HepG2 (cell line): ENCODE results near the gene TRIM28. TPM values are rescaled to one million over a fixed set of nuclear protein-coding genes. Genes with fewer than 3 reads are reported as not detected.

ENCODE experiments used
- HIVEP1 ChIP-seq: sonication (generic); formaldehyde crosslinking; IDR thresholded peaks from 2 replicates; pipeline ENCODE4 v1.4.0; 2020; ENCODE audit warnings: mild to moderate bottlenecking, missing genetic modification reagents
- KLF11 ChIP-seq: IDR thresholded peaks from 2 replicates; pipeline ENCODE4 v1.6.1; 2016; ENCODE audit warnings: missing compliant biosample characterization
- LCORL ChIP-seq, 2 experiments: fragments of 450-650 bp in 1 of 2; sonication (generic) in 1 of 2; formaldehyde crosslinking in 1 of 2; IDR thresholded peaks; 2 replicates each; pipeline versions ENCODE4 v1.5.0 to v1.6.1; 2017 to 2020; ENCODE audit warnings: antibody characterized with exemption in 1 of 2, missing genetic modification reagents in 1 of 2
- MIER3 ChIP-seq: IDR thresholded peaks from 2 replicates; pipeline ENCODE4 v1.6.1; 2016; ENCODE audit warnings: missing compliant biosample characterization, borderline replicate concordance
- PPARG ChIP-seq: conservative IDR thresholded peaks from 2 replicates; pipeline ENCODE4 v1.6.1; 2016; ENCODE audit warnings: missing biosample characterization, missing genetic modification reagents
- REPIN1 ChIP-seq: sonication (generic); formaldehyde crosslinking; IDR thresholded peaks from 2 replicates; pipeline ENCODE4 v1.8.0; 2022; ENCODE audit warnings: missing genetic modification reagents, low read depth, mild to moderate bottlenecking, borderline replicate concordance
- SAFB2 ChIP-seq: sonication (generic); formaldehyde crosslinking; IDR thresholded peaks from 2 replicates; pipeline ENCODE4 v1.5.1; 2020; ENCODE audit warnings: missing genetic modification reagents, low read depth, mild to moderate bottlenecking, borderline replicate concordance
- SP1 ChIP-seq, 2 experiments: fragments of 450-650 bp in 1 of 2; sonication (generic) in 1 of 2; formaldehyde crosslinking in 1 of 2; IDR thresholded peaks; 2 replicates each; pipeline versions ENCODE4 v1.4.0 to v1.6.1; 2016 to 2020; ENCODE audit warnings: missing genetic modification reagents in 1 of 2
- SUZ12 ChIP-seq: fragments of 150-350 bp; IDR thresholded peaks from 2 replicates; pipeline ENCODE4 v1.6.1; 2014; ENCODE audit warnings: low read depth, low read length
- TMF1 ChIP-seq: sonication (generic); formaldehyde crosslinking; IDR thresholded peaks from 2 replicates; pipeline ENCODE4 v1.8.1; 2022; ENCODE audit warnings: low read depth, missing genetic modification reagents
- ZFY ChIP-seq: sonication (generic); formaldehyde crosslinking; IDR thresholded peaks from 2 replicates; pipeline ENCODE4 v1.4.0; 2020; ENCODE audit warnings: missing genetic modification reagents
- ZNF12 ChIP-seq: sonication (generic); formaldehyde crosslinking; IDR thresholded peaks from 2 replicates; pipeline ENCODE4 v1.5.0; 2020; ENCODE audit warnings: missing genetic modification reagents
- ZNF333 ChIP-seq: sonication (generic); formaldehyde crosslinking; IDR thresholded peaks from 2 replicates; pipeline ENCODE4 v1.4.0; 2020; ENCODE audit warnings: mild to moderate bottlenecking, missing genetic modification reagents, borderline replicate concordance
- ZNF383 ChIP-seq: sonication (generic); formaldehyde crosslinking; IDR thresholded peaks from 2 replicates; pipeline ENCODE4 v1.4.0; 2020; ENCODE audit warnings: missing genetic modification reagents, mild to moderate bottlenecking, borderline replicate concordance
- ZNF556 ChIP-seq: sonication (generic); formaldehyde crosslinking; IDR thresholded peaks from 2 replicates; pipeline ENCODE4 v1.4.0; 2020; ENCODE audit warnings: mild to moderate bottlenecking, missing genetic modification reagents, borderline replicate concordance
- ZNF577 ChIP-seq: sonication (generic); formaldehyde crosslinking; IDR thresholded peaks from 2 replicates; pipeline ENCODE4 v1.4.0; 2020; ENCODE audit warnings: mild to moderate bottlenecking, low read depth, missing genetic modification reagents, borderline replicate concordance
- ZNF605 ChIP-seq: sonication (generic); formaldehyde crosslinking; IDR thresholded peaks from 2 replicates; pipeline ENCODE4 v1.8.0; 2022; ENCODE audit warnings: mild to moderate bottlenecking, missing genetic modification reagents
- ZNF614 ChIP-seq: IDR thresholded peaks from 2 replicates; pipeline ENCODE4 v1.6.1; 2018; ENCODE audit warnings: missing biosample characterization, missing genetic modification reagents, inconsistent platforms, borderline replicate concordance
- ZNF772 ChIP-seq: sonication (generic); formaldehyde crosslinking; IDR thresholded peaks from 2 replicates; pipeline ENCODE4 v1.5.0; 2020; ENCODE audit warnings: mild to moderate bottlenecking, missing genetic modification reagents
- ZNF816 ChIP-seq: sonication (generic); formaldehyde crosslinking; IDR thresholded peaks from 2 replicates; pipeline ENCODE4 v1.8.0; 2022; ENCODE audit warnings: missing genetic modification reagents, mild to moderate bottlenecking, borderline replicate concordance
- ZSCAN21 ChIP-seq: sonication (generic); formaldehyde crosslinking; IDR thresholded peaks from 2 replicates; pipeline ENCODE4 v1.8.0; 2022; ENCODE audit warnings: mild to moderate bottlenecking, missing genetic modification reagents, moderate library complexity, borderline replicate concordance
- polyA plus RNA-seq, 8 experiments: library from polyadenylated mRNA; depleted of rRNA in 3 of 8; stranded (reverse) in 7 of 8; unstranded in 1 of 8; fragments of >200 nt; fragmentation: Illumina TruSeq in 4 of 8; extraction: Trizol in 4 of 8; gene quantifications; 2 replicates each; pipeline versions ENCODE4 v1.2.1 to v1.2.3, GENCODE V29; 2011 to 2016; ENCODE audit warnings: low read depth in 4 of 8, missing spikeins in 1 of 8, mixed read lengths in 1 of 8; ENCODE audit not compliant: insufficient read depth in 1 of 8
- total RNA-seq, 5 experiments: library from RNA; depleted of rRNA; stranded (reverse); fragments of >200 nt; fragmentation: Illumina TruSeq; extraction: Trizol; gene quantifications; 2 replicates each; pipeline ENCODE4 v1.2.3, GENCODE V29; 2016; ENCODE audit warnings: low read depth in 1 of 5
- TF ChIP-seq, protein P1 (sequence below): sonication (generic); formaldehyde crosslinking; IDR thresholded peaks from 2 replicates; pipeline ENCODE4 v1.9.0; 2022; ENCODE audit warnings: low read depth, missing genetic modification reagents
- TF ChIP-seq, protein P2 (sequence below): sonication (generic); formaldehyde crosslinking; conservative IDR thresholded peaks from 2 replicates; pipeline ENCODE4 v1.8.0; 2022; ENCODE audit warnings: mild to moderate bottlenecking, moderate library complexity, missing genetic modification reagents

TRIM28 gene
- total and polyA plus RNA-seq, 2 of the 13 experiments (the other 11 are each of a cell fraction or from before 2014, with no cell fraction given), result 361 to 439 TPM

DNA sequence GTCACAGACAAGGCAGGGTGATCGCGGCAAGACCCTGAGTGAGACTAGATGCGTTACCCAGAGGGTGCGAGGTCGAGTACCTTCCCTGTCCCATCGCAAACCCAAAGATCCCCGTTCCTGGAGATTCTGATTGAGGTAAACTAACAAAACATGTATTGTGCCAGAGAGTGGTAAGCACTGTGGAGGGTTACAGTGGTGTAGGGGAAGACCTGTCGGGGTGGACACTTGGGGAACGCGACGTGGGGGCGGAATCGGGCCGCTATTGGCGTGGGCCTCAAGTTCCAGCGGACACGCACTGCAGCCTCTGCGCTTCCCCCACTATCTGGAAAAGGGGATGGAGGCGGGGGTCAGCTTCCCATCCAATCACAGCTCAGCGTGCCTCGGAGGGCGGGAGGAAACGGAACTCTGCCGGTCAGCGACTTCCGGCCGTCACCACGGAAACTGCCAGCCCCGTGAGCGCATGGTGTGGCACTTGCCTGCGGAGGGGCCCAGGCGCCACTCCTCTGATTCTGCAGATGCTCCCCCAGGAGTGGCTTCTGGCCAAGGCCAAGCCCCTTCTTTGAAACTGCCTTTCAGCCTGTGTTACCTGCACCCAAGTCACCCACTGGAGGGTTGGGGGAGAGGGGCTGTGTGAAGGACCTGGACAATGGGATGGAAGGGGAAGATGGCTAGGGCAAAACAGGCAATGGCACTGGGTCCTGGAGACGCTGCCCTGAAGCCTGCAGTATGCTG is 15.6 kb downstream of the TRIM28 start (continued):
- TF ChIP-seq, protein P1, sequence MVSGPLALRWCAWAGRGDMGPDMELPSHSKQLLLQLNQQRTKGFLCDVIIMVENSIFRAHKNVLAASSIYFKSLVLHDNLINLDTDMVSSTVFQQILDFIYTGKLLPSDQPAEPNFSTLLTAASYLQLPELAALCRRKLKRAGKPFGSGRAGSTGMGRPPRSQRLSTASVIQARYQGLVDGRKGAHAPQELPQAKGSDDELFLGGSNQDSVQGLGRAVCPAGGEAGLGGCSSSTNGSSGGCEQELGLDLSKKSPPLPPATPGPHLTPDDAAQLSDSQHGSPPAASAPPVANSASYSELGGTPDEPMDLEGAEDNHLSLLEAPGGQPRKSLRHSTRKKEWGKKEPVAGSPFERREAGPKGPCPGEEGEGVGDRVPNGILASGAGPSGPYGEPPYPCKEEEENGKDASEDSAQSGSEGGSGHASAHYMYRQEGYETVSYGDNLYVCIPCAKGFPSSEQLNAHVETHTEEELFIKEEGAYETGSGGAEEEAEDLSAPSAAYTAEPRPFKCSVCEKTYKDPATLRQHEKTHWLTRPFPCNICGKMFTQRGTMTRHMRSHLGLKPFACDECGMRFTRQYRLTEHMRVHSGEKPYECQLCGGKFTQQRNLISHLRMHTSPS (CRISPR knock-in tag), result peak; percentile 52; the same call in 1 of the 2 replicates
- no peak for TF ChIP-seq ZNF333
- peak; percentile 75; the same call in 1 of the 2 replicates for TF ChIP-seq ZNF605 (CRISPR knock-in tag)
- TF ChIP-seq SAFB2 (CRISPR knock-in tag), result no peak; the same call in none of the 2 replicates
- TF ChIP-seq ZNF772 (CRISPR knock-in tag), result peak; percentile 81
- TF ChIP-seq ZNF577, result peak; percentile 82; the same call in 1 of the 2 replicates
- TF ChIP-seq REPIN1 (CRISPR knock-in tag), result 0 out of 2 replicates have a peak, but pooled peaks have one; percentile 54
- TF ChIP-seq SUZ12, result no peak
- TF ChIP-seq ZNF556 (CRISPR knock-in tag), result peak; percentile 60; the same call in 1 of the 2 replicates
- peak; percentile 13; the same call in 1 of the 2 replicates for TF ChIP-seq ZFY (CRISPR knock-in tag)
- TF ChIP-seq ZSCAN21 (CRISPR knock-in tag), result peak; percentile 54; the same call in 1 of the 2 replicates
- no peak for TF ChIP-seq LCORL (IDR thresholded peaks at IDR 0.05)
- TF ChIP-seq LCORL (CRISPR knock-in tag; IDR thresholded peaks at IDR 0.05), result 0 out of 2 replicates have a peak, but pooled peaks have one; percentile 20
- TF ChIP-seq ZNF12, result no peak
- TF ChIP-seq ZNF383, result peak; percentile 64; the same call in 1 of the 2 replicates
- peak; percentile 47; the same call in 1 of the 2 replicates for TF ChIP-seq ZNF614
- peak; percentile 86 for TF ChIP-seq ZNF816 (CRISPR knock-in tag)
- 0 out of 2 replicates have a peak, but pooled peaks have one; percentile 34 for TF ChIP-seq PPARG (CRISPR knock-in tag)
- TF ChIP-seq MIER3 (CRISPR knock-in tag), result peak; percentile 70
- TF ChIP-seq SP1 (IDR thresholded peaks at IDR 0.05), result no peak
- peak; percentile 62 for TF ChIP-seq SP1 (CRISPR knock-in tag; IDR thresholded peaks at IDR 0.05)
- TF ChIP-seq HIVEP1 (CRISPR knock-in tag), result peak; percentile 78
- TF ChIP-seq, protein P2, sequence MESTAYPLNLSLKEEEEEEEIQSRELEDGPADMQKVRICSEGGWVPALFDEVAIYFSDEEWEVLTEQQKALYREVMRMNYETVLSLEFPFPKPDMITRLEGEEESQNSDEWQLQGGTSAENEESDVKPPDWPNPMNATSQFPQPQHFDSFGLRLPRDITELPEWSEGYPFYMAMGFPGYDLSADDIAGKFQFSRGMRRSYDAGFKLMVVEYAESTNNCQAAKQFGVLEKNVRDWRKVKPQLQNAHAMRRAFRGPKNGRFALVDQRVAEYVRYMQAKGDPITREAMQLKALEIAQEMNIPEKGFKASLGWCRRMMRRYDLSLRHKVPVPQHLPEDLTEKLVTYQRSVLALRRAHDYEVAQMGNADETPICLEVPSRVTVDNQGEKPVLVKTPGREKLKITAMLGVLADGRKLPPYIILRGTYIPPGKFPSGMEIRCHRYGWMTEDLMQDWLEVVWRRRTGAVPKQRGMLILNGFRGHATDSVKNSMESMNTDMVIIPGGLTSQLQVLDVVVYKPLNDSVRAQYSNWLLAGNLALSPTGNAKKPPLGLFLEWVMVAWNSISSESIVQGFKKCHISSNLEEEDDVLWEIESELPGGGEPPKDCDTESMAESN (CRISPR knock-in tag), result 0 out of 2 replicates have a peak, but pooled peaks have one; percentile 24
- peak; percentile 43; the same call in 1 of the 2 replicates for TF ChIP-seq KLF11 (CRISPR knock-in tag)
- TF ChIP-seq TMF1 (CRISPR knock-in tag), result 0 out of 2 replicates have a peak, but pooled peaks have one; percentile 40
